ENCODE data around the gene HAUS7.

Gene HAUS7

GRCh38 chrX:153504445-153505016 lies 34.2 kb upstream of the HAUS7 start:
- Histone ChIP-seq H3K4me1 (ENCODE audit: insufficient read depth, low read length, poor library complexity, severe bottlenecking) (no peaks in the 10 kb centered on the region), H4K20me1 (ENCODE audit: insufficient read depth, low read length, poor library complexity, severe bottlenecking) (no peaks in the 10 kb centered on the region), H3K27me3 (ENCODE audit: insufficient read depth, low read length, poor library complexity, severe bottlenecking) (no peaks in the 10 kb centered on the region), H2AFZ (ENCODE audit: low read length) (no peak overlapping the region), H3F3A (ENCODE audit: low read depth) (no peaks in the 10 kb centered on the region), H3K4me3 (ENCODE audit: low read length, poor library complexity, severe bottlenecking) (no peak overlapping the region), H3K4me2 (ENCODE audit: low read depth, low read length, poor library complexity, severe bottlenecking) (no peak overlapping the region), H3K9ac (ENCODE audit: low read depth, low read length, poor library complexity, severe bottlenecking) (no peak overlapping the region), H3K36me3 (ENCODE audit: insufficient read depth, low read length) (no peaks in the 10 kb centered on the region), H3K79me2 (ENCODE audit: insufficient read depth, low read length) (no peaks in the 10 kb centered on the region), H3K9me3 (ENCODE audit: insufficient read depth, low read depth, low read length) (no peaks in the 10 kb centered on the region), H3K9me2 (replicated peaks; ENCODE audit: low read depth, low read length) (no peaks in the 10 kb centered on the region)
- TF ChIP-seq, protein P1, sequence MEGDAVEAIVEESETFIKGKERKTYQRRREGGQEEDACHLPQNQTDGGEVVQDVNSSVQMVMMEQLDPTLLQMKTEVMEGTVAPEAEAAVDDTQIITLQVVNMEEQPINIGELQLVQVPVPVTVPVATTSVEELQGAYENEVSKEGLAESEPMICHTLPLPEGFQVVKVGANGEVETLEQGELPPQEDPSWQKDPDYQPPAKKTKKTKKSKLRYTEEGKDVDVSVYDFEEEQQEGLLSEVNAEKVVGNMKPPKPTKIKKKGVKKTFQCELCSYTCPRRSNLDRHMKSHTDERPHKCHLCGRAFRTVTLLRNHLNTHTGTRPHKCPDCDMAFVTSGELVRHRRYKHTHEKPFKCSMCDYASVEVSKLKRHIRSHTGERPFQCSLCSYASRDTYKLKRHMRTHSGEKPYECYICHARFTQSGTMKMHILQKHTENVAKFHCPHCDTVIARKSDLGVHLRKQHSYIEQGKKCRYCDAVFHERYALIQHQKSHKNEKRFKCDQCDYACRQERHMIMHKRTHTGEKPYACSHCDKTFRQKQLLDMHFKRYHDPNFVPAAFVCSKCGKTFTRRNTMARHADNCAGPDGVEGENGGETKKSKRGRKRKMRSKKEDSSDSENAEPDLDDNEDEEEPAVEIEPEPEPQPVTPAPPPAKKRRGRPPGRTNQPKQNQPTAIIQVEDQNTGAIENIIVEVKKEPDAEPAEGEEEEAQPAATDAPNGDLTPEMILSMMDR (conservative IDR thresholded peaks at IDR 0.05; ENCODE audit: low read length): no peak
- no peak for TF ChIP-seq EZH2phosphoT487 (IDR thresholded peaks at IDR 0.05; ENCODE audit: borderline replicate concordance)

DNA sequence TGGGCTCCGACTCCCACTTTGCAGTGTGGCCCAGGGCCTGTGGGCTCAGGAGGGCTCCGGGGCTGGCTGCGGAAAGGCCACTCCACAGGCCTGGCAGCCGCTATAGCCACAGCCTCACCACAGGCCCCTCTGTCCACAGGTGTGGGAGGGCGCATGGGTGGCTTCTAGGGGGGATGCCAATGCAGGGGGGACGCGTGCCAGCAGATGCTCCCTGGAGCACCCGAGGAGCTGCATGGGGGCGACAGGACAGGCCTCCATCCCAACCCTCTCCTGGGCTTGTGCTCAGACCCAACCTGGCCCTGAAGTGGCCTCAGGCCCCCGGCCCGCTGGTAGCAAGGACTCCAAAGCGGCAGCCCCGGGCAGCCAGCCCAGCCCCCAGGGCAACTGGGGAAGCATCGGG lies 32.4 kb upstream of the HAUS7 start:
- H3K9me2 ChIP-seq (replicated peaks; ENCODE audit: low read depth, low read length): no peaks in the 10 kb centered on the region
- no peak for TF ChIP-seq EZH2phosphoT487 (IDR thresholded peaks at IDR 0.05; ENCODE audit: borderline replicate concordance)
- TF ChIP-seq, protein P1 (conservative IDR thresholded peaks at IDR 0.05; ENCODE audit: low read length): no peak
- no peaks in the 10 kb centered on the region for H3K79me2 ChIP-seq (ENCODE audit: insufficient read depth, low read length)
- H3K4me3 ChIP-seq (ENCODE audit: low read length, poor library complexity, severe bottlenecking): no peak overlapping the region
- no peaks in the 10 kb centered on the region for H4K20me1 ChIP-seq (ENCODE audit: insufficient read depth, low read length, poor library complexity, severe bottlenecking)
- H3K36me3 ChIP-seq (ENCODE audit: insufficient read depth, low read length): no peaks in the 10 kb centered on the region
- no peaks in the 10 kb centered on the region for H3K4me1 ChIP-seq (ENCODE audit: insufficient read depth, low read length, poor library complexity, severe bottlenecking)
- H3F3A ChIP-seq (ENCODE audit: low read depth): no peaks in the 10 kb centered on the region
- H3K4me2 ChIP-seq (ENCODE audit: low read depth, low read length, poor library complexity, severe bottlenecking): no peak overlapping the region
- H3K9me3 ChIP-seq (ENCODE audit: insufficient read depth, low read depth, low read length): no peaks in the 10 kb centered on the region
- no peak overlapping the region for H3K9ac ChIP-seq (ENCODE audit: low read depth, low read length, poor library complexity, severe bottlenecking)
- no peaks in the 10 kb centered on the region for H3K27me3 ChIP-seq (ENCODE audit: insufficient read depth, low read length, poor library complexity, severe bottlenecking)
- no peak overlapping the region for H2AFZ ChIP-seq (ENCODE audit: low read length)

- no peaks in the 10 kb centered on the region for H4K20me1 ChIP-seq (ENCODE audit: insufficient read depth, low read length, poor library complexity, severe bottlenecking)
- TF ChIP-seq, protein P1 (conservative IDR thresholded peaks at IDR 0.05; ENCODE audit: low read length): no peak
- no peak overlapping the region for H3K9ac ChIP-seq (ENCODE audit: low read depth, low read length, poor library complexity, severe bottlenecking)
- no peak overlapping the region for H3K4me2 ChIP-seq (ENCODE audit: low read depth, low read length, poor library complexity, severe bottlenecking)
- no peaks in the 10 kb centered on the region for H3K36me3 ChIP-seq (ENCODE audit: insufficient read depth, low read length)
- no peaks in the 10 kb centered on the region for H3K27me3 ChIP-seq (ENCODE audit: insufficient read depth, low read length, poor library complexity, severe bottlenecking)
- H3K4me1 ChIP-seq (ENCODE audit: insufficient read depth, low read length, poor library complexity, severe bottlenecking): no peaks in the 10 kb centered on the region
- no peaks in the 10 kb centered on the region for H3K9me2 ChIP-seq (replicated peaks; ENCODE audit: low read depth, low read length)
- H2AFZ ChIP-seq (ENCODE audit: low read length): no peak overlapping the region
- no peak overlapping the region for H3K4me3 ChIP-seq (ENCODE audit: low read length, poor library complexity, severe bottlenecking)
- H3K9me3 ChIP-seq (ENCODE audit: insufficient read depth, low read depth, low read length): no peaks in the 10 kb centered on the region
- H3K79me2 ChIP-seq (ENCODE audit: insufficient read depth, low read length): no peaks in the 10 kb centered on the region
- no peaks in the 10 kb centered on the region for H3F3A ChIP-seq (ENCODE audit: low read depth)
Measured at GRCh38 chrX:153502131-153502530, 31.8 kb upstream of the HAUS7 start.

Measured in Loucy (cell line).